Keratinocyte (primary cell): ENCODE results near the gene IL3.

ENCODE experiments used
- EZH2 ChIP-seq: IDR thresholded peaks from one replicate; pipeline ENCODE4 v1.6.1; 2012; ENCODE audit warnings: inconsistent platforms, mild to moderate bottlenecking, low read length, moderate library complexity
- TF ChIP-seq, protein P1 (sequence below), 3 experiments: IDR thresholded peaks in 1 of 3; conservative IDR thresholded peaks in 1 of 3; optimal IDR thresholded peaks in 1 of 3; 2 replicates in 2 of 3; 3 replicates in 1 of 3; pipeline versions ENCODE3 to v1.5.1; 2011; ENCODE audit warnings: low read length in 3 of 3, mild to moderate bottlenecking in 3 of 3, moderate library complexity in 2 of 3, control low read depth in 1 of 3, inconsistent platforms in 1 of 3; ENCODE audit not compliant: insufficient read depth in 2 of 3; ENCODE audit errors: extremely low read depth in 1 of 3

DNA sequence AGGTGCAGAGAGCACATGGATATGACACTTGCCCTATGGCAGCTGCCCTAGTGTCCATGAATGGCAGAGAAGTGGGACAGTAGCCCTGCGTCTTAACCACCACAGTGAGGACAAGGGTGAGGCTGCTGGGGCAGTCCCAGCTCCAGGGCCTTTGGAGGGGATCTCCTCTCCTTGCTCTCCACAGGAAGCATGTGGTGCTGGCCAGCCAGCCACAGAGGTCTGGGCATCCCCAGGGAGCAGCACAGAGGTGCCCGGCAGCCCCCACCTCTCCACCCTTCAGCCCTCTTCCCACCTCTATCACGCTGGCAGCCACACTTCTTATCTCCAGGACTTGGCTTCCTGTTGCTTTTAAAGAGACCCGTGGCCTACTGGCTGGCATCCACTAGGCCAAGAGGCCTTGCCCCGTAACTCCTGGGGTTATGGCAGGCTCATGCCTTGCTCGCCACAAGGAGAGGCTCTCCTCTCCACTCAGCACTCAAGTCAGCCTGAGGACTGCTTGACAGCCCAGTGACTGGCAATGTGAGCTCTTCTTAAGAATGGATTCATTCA lies 35.0 kb downstream of the IL3 start:
- TF ChIP-seq, protein P1, sequence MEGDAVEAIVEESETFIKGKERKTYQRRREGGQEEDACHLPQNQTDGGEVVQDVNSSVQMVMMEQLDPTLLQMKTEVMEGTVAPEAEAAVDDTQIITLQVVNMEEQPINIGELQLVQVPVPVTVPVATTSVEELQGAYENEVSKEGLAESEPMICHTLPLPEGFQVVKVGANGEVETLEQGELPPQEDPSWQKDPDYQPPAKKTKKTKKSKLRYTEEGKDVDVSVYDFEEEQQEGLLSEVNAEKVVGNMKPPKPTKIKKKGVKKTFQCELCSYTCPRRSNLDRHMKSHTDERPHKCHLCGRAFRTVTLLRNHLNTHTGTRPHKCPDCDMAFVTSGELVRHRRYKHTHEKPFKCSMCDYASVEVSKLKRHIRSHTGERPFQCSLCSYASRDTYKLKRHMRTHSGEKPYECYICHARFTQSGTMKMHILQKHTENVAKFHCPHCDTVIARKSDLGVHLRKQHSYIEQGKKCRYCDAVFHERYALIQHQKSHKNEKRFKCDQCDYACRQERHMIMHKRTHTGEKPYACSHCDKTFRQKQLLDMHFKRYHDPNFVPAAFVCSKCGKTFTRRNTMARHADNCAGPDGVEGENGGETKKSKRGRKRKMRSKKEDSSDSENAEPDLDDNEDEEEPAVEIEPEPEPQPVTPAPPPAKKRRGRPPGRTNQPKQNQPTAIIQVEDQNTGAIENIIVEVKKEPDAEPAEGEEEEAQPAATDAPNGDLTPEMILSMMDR (optimal IDR thresholded peaks at IDR 0.05 in 1 of 3, IDR thresholded peaks at IDR 0.05 in 1 of 3, conservative IDR thresholded peaks at IDR 0.05 in 1 of 3; ENCODE audit: extremely low read depth in 1 of 3, insufficient read depth in 2 of 3, low read length in 3 of 3) = no peak
- no peak for TF ChIP-seq EZH2
